Aorta (tissue), 5 donors: ENCODE data around the gene SRRM5. TPM values are rescaled to one million over a fixed set of nuclear protein-coding genes. Genes with fewer than 3 reads are reported as not detected.

Experiments used
- ATAC-seq: fragments of 200-7000 bp; cut with Tn5 transposase; one replicate; pipeline ENCODE4 v1.9.1; 2022; ENCODE audit warnings: moderate library complexity; ENCODE audit not compliant: low FRiP score
- DNase-seq, 2 donors: peaks; one replicate each; pipeline ENCODE4 v3.0.0-alpha.2; 2020
- H3K27ac ChIP-seq, 2 donors: one replicate each; pipeline ENCODE4 v1.5.1; 2013; ENCODE audit warnings: low read length in 2 of 2, mild to moderate bottlenecking in 2 of 2, moderate library complexity in 2 of 2, control low read depth in 1 of 2, inconsistent platforms in 1 of 2, low read depth in 1 of 2
- H3K27me3 ChIP-seq, 2 donors: one replicate each; pipeline ENCODE4 v1.6.1; 2013; ENCODE audit warnings: control low read depth in 1 of 2, low read length in 1 of 2, mild to moderate bottlenecking in 1 of 2, moderate library complexity in 1 of 2; ENCODE audit not compliant: insufficient read depth in 2 of 2, control insufficient read depth in 1 of 2
- H3K36me3 ChIP-seq, 2 donors: one replicate each; pipeline ENCODE4 v1.6.1; 2013; ENCODE audit warnings: control low read depth in 1 of 2, low read length in 1 of 2, mild to moderate bottlenecking in 1 of 2; ENCODE audit not compliant: insufficient read depth in 2 of 2, control insufficient read depth in 1 of 2
- H3K4me1 ChIP-seq, 2 donors: one replicate each; pipeline ENCODE4 v1.6.1; 2013; ENCODE audit warnings: low read length in 2 of 2, control low read depth in 1 of 2, mild to moderate bottlenecking in 1 of 2, moderate library complexity in 1 of 2; ENCODE audit not compliant: insufficient read depth in 2 of 2, control insufficient read depth in 1 of 2
- H3K4me3 ChIP-seq, 2 donors: one replicate each; pipeline ENCODE4 v1.5.1; 2013; ENCODE audit warnings: low read length in 2 of 2, control low read depth in 1 of 2, mild to moderate bottlenecking in 1 of 2
- H3K9me3 ChIP-seq: one replicate; pipeline ENCODE4 v1.6.1; 2013; ENCODE audit warnings: mild to moderate bottlenecking, low read length; ENCODE audit not compliant: control insufficient read depth
- WGBS, 2 donors: extraction: QIAGEN DNeasy Blood & Tissue Kit; methylation state at CpG; one replicate each; pipeline ENCODE4 v1.1.7; 2013; 5-methylcytosine and 5-hydroxymethylcytosine counted together
- intact Hi-C, 2 donors: fragments of 100-400 bp; cut with DNase I; formaldehyde crosslinking; loops; one replicate each; pipeline versions ENCODE4 v1.14.2 to v1.15.0; 2022
- polyA plus RNA-seq, 2 donors: library from polyadenylated mRNA; stranded (reverse); fragments of 200-250 nt; gene quantifications; one replicate each; pipeline ENCODE4 v1.2.3, GENCODE V29; 2013
- total RNA-seq, 2 donors: library from RNA; stranded (reverse); fragmentation: NEBNext Ultra II Directional; extraction: Animal tissue kit (Norgen Biotek cat#: 25700); gene quantifications; one replicate each; pipeline ENCODE4 v1.2.1, GENCODE V29; 2021
- donor health status: healthy with polysubstance abuse.
- donor health status: Bipolar disorder and iron deficiency.
- donor health status: DM: no; HTN: no; CAD: no.
- donor health status: DM: no; HTN: no; CAD: no.
- donor health status: DM: yes; HTN: yes; CAD: no.

The SRRM5 gene
- total and polyA plus RNA-seq, 4 donors, result 0.51 to 0.69 (median 0.52) TPM; not detected in 1

GRCh38 chr19:43574424-43575155 lies 37.3 kb upstream of the SRRM5 start:
- H3K9me3 ChIP-seq, result no peaks in the 10 kb centered on the region
- no peaks in the 10 kb centered on the region for H3K27me3 ChIP-seq
- no peak for ATAC-seq
- H3K27ac ChIP-seq, result peak overlapping the region in 1 of 2 donors; percentile 31
- no peaks in the 10 kb centered on the region for H3K4me1 ChIP-seq
- no peak for DNase-seq
- intact Hi-C loops, result loop anchor here (1.0 kb wide), 1 partner anchor 22 kb away; the partner anchor contains the start of genes IRGQ (in 2 of the 2) and ZNF576 (in 2 of the 2)
- 28 to 30% methylated on average over 12 of the region's 12 CpGs for WGBS, 2 donors
- peak overlapping the region; percentile 62 to 86 for H3K4me3 ChIP-seq
- H3K36me3 ChIP-seq, result no peaks in the 10 kb centered on the region

DNA sequence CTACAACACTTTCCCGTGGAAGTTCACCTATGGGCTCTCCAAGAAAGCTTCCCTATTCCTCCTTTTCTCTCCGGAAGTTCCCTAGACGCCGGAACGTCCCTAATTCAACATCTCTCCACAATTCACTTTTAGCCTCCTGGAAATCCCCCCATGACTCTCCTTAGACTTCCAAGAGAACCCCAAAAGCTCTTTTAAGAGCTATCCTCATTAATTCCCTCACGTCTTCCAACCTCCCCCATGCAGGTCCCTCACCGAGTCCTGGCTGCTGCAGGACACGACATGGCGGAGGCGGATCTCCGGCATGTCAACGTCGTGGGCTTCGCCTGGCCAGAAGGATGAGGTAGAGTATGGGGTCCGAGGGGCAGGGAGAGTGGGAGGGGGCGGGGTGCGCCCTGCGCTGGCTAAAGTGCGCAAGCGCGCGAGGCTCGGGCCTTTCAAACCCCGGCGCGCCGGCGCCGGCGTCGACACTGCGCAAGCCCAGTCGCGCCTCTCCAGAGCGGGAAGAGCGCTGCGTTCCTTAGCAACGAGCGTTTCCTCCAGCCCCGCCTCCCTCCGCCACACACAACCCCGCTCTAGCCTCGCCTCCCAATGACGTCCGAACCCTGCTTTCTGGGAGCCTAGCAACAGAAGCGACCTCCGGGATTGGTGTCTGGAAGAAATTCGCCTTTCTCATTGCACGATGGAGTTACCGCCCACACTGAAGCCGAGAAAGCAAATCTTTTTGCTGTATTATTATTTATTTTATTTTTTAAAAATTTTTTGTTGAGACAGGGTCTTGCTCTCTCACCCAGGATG lies 36.5 kb upstream of the SRRM5 start, which contains the start of the genes PINLYP and XRCC1:
PINLYP (plus strand) TSS at position 646 of the 795 bp plus-strand sequence. CDS start 1,391 bp downstream, outside the sequence.
XRCC1 (minus strand) TSS at position 372 of the 795 bp plus-strand sequence; CDS start at position 303, 69 bp downstream.
- ATAC-seq (peak; percentile 99), DNase-seq (peak; percentile 99)
- H3K9me3 ChIP-seq, result no peaks in the 10 kb centered on the region
- H3K4me3 ChIP-seq, result peak within 1 kb of the TSS; percentile 62 to 86
- H3K36me3 ChIP-seq, result no peaks in the 10 kb centered on the region
- no peaks in the 10 kb centered on the region for H3K27me3 ChIP-seq
- H3K27ac ChIP-seq, result peak within 1 kb of the TSS in 1 of 2 donors; percentile 68
- intact Hi-C loops, result loop anchor here (1.0 kb wide), 1 partner anchor 21 kb away; the partner anchor contains the start of genes IRGQ (in 2 of the 2) and ZNF576 (in 2 of the 2)
- no peaks in the 10 kb centered on the region for H3K4me1 ChIP-seq
- 0 to 1% methylated on average over 45 to 51 of the region's 51 CpGs for WGBS, 2 donors

DNA sequence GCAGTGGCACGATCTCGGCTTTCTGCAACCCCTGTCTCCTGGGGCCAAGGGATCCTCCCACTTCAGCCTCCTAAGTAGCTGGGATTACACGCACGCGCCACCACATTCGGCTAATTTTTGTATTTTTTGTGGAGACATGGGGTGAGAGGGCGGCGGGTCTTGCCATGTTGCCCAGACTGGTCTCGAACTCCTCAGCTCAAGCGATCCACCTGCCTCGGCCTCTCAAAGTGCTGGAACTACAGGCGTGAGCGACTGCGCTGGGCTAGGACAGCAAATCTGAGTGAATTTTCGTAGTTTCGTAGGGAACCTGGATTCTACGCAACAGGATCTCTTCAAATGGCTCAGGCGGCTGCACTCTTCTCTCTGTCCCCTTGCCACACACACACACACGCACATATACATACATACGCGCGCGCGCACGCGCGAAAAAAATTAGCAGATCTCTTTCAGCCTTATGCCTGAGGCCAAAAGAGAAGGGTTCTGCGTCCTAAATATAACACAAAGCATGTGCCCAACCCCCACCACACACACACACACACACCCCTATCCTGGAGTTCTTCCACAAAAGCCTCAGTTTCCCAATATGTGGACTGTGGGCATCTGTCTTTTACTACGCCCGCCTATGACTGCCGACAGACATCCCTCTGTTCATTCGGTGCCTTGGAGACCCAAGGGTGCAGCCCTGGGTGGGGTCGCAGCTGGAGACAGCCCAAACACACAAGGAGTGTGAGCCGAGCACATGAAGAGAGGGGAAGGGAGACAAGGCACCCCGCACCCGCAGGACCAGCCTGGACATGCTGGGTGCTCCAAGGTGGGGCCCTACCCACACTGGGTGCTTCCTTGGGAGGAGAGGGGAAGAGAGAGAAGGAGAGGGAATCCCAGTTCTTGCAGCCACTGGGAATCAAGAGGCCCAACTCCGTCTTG lies 35.7 kb upstream of the SRRM5 start:
- H3K27ac ChIP-seq, result no peak overlapping the region
- intact Hi-C loops, result loop anchor here (1.0 kb wide), 1 partner anchor 20 kb away; the partner anchor contains the start of genes IRGQ (in 2 of the 2) and ZNF576 (in 2 of the 2)
- H3K9me3 ChIP-seq, result no peaks in the 10 kb centered on the region

GRCh38 chr19:43578787-43579186 lies 33.1 kb upstream of the SRRM5 start:
- H3K4me3 ChIP-seq, result no peak overlapping the region
- WGBS, 2 donors, result 69 to 86% methylated on average over 3 of the region's 3 CpGs
- H3K27me3 ChIP-seq, result no peaks in the 10 kb centered on the region
- DNase-seq, result no peak
- no peak overlapping the region for H3K27ac ChIP-seq
- H3K9me3 ChIP-seq, result no peaks in the 10 kb centered on the region
- no peak for ATAC-seq
- H3K4me1 ChIP-seq, result no peaks in the 10 kb centered on the region
- intact Hi-C loops, result no loop called here
- H3K36me3 ChIP-seq, result no peaks in the 10 kb centered on the region

More for the DNA sequence above, 35.7 kb upstream of the SRRM5 start:
- Histone ChIP-seq H3K4me1 (no peaks in the 10 kb centered on the region), H3K36me3 (no peaks in the 10 kb centered on the region), H3K27me3 (no peaks in the 10 kb centered on the region), H3K4me3 (no peak overlapping the region)
- ATAC-seq (no peak), DNase-seq (no peak)
- WGBS, 2 donors, result 66 to 69% methylated on average over 37 of the region's 37 CpGs

DNA sequence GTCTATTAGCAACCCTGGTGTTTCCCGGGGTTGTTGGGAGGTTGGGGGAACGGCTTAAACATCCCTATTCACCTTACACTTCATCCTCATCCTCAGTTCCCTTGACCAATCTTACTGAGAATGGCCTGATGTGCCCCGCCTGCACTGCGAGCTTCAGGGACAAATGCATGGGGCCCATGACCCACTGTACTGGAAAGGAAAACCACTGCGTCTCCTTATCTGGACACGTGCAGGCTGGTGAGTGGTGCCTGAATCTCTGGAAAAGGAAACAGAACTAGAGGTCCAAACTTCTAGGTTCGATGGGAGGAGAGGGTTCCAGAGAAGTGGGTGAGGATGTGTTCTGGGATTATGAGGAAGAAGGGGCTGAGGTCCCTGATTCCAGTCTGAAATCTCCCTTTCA lies 30.4 kb upstream of the SRRM5 start:
- H3K27ac ChIP-seq, result no peak overlapping the region
- 52 to 54% methylated on average over 7 of the region's 7 CpGs for WGBS, 2 donors

GRCh38 chr19:43582495-43582894 lies 29.4 kb upstream of the SRRM5 start:
- 92% methylated on average over 2 of the region's 2 CpGs for WGBS, 2 donors
- DNase-seq, result no peak
- no peaks in the 10 kb centered on the region for H3K9me3 ChIP-seq
- no peak overlapping the region for H3K27ac ChIP-seq
- H3K27me3 ChIP-seq, result no peaks in the 10 kb centered on the region
- ATAC-seq, result no peak
- no peak overlapping the region for H3K4me3 ChIP-seq
- intact Hi-C loops, result no loop called here
- no peaks in the 10 kb centered on the region for H3K36me3 ChIP-seq
- no peaks in the 10 kb centered on the region for H3K4me1 ChIP-seq

More for the DNA sequence above, 30.4 kb upstream of the SRRM5 start:
- Histone ChIP-seq H3K27me3 (no peaks in the 10 kb centered on the region), H3K4me3 (no peak overlapping the region), H3K4me1 (no peaks in the 10 kb centered on the region), H3K36me3 (no peaks in the 10 kb centered on the region), H3K9me3 (no peaks in the 10 kb centered on the region)
- no peak for DNase-seq
- no peak for ATAC-seq
- intact Hi-C loops, result no loop called here

GRCh38 chr19:43584484-43584883 lies 27.4 kb upstream of the SRRM5 start:
- DNase-seq (no peak), ATAC-seq (no peak)
- no peak overlapping the region for H3K4me3 ChIP-seq
- no peak overlapping the region for H3K27ac ChIP-seq
- H3K4me1 ChIP-seq, result no peaks in the 10 kb centered on the region
- H3K36me3 ChIP-seq, result no peaks in the 10 kb centered on the region
- no peaks in the 10 kb centered on the region for H3K27me3 ChIP-seq
- WGBS, 2 donors, result 95 to 96% methylated on average over 1 of the region's 1 CpG
- no peaks in the 10 kb centered on the region for H3K9me3 ChIP-seq
- intact Hi-C loops, result no loop called here

DNA sequence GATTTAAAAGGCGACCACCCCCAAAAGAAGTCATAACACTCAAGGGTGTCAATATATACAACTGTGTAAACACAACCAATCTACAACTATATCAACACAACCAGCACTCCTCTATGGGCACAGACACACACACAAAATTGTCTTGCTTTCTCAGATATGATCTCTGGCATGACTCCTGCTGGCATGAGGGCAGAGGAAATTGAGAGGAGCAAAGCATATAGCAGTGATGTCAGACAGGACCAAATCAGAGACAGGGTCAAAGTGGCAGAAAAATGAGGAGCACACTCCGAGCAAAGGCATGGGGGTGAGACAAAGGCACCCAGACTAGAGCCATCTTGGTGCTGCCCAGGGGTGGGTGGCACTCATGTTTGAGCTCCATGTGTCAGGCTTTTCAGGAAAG lies 25.5 kb upstream of the SRRM5 start:
- Histone ChIP-seq H3K36me3 (no peaks in the 10 kb centered on the region), H3K9me3 (no peaks in the 10 kb centered on the region), H3K4me3 (no peak overlapping the region), H3K27ac (no peak overlapping the region), H3K4me1 (no peaks in the 10 kb centered on the region), H3K27me3 (no peaks in the 10 kb centered on the region)
- 64 to 84% methylated on average over 2 of the region's 2 CpGs for WGBS, 2 donors
- intact Hi-C loops, result no loop called here
- ATAC-seq (no peak), DNase-seq (no peak)
